ENCODE measurements around the gene ZFP92.

The ZFP92 gene

DNA sequence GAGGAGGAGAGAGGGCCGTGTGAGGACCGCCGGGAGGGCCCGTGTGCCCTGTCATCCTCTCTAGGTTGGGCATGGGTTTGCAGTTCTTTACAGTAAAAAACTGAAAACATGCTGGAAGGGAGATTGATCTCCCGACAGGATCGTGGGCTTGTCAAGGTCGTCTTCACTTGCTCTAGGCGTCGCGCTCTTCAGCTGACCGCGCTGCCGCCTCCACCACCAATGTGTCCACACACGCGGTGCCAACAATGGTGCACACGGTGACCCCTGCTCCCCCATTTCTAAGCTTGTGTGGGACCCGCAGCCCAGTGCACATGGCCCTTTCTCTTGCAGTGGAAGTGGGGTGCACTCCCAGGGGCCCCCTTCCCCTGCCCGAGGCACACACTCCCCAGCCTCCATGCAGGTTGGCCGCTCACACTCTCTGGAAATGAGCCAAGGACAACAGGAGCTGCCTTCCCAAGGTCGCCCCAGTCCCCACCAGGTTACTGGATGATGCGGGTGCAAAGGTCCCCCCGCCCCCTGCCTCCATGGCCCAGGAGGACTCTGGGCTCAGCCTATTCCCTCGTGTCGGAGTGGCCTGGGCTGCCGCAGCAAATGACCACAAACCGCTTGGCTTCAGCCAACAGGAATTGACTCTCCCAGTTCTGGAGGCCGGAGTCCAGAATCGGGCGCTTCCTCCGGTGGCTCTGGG is 1.7 kb upstream of the ZFP92 start:
- FAIRE-seq: no peak

DNA sequence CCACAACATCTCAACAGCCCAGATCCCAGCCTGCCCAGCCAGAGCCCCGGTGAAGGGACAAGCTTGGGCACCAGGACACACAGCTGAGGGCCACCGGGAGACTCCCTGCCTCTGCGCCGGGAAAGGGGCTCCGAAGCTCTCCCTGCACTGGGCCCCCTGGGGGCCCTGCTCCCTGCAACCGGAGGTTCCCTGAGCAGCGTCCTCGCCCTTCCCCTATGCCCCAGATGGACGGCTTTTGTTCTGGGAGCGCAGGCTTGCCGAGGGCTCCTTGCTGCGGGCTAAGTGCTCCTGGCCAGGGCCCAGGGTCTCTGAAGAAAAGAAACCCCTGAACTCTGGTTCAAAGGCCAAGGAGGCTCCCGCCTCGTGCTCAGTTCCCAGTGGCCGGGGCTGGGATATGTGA is 899 bp upstream of the ZFP92 start:
- FAIRE-seq: no peak

DNA sequence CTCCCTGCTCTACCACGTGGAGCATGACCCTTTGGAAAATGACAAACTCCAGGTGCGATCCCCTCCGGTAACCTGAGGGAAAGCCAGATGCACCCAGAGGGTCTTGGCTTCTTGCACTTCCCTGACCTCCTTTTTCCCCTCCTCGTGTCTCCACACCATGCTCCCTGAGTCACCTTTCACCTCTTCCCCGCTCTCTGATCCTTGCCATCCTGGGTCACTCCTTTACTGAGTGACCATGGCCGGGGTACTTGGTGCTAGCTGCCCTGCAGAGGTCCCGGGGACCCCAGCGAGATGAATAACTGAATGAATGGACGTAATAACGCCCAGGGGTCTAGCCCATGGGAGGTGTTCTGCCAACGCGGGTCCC is 401 bp upstream of the ZFP92 start:
- FAIRE-seq: no peak

DNA sequence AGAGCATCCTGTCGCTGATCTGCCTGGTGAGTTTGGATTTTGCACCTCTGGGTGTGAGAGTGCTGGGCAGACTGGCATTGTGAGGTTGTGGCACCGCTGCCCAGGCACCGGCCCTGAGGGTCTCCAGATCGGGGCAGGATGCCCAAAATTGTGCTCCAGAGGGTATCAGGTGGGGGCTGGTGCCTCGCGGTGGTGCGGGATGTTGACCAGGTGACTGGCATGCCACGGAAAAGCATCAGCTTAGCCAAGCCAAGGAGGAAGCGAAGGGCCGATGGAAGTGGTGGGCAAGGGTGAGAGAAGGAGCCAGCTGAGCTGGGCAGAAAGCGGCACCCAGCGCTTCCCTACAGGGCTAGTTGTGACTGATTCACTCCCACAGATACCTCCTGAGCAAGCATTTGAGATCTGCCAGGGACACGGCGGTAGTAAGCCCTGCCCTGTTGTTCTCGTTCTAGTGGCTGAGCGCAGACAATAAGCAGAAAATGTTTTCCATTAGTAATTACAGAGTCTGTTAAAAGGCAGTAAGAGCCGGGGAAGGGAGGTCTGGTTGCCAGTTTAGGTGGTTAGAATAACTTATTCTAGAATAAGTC is 809 bp downstream of the ZFP92 start:
- FAIRE-seq: no peak

DNA sequence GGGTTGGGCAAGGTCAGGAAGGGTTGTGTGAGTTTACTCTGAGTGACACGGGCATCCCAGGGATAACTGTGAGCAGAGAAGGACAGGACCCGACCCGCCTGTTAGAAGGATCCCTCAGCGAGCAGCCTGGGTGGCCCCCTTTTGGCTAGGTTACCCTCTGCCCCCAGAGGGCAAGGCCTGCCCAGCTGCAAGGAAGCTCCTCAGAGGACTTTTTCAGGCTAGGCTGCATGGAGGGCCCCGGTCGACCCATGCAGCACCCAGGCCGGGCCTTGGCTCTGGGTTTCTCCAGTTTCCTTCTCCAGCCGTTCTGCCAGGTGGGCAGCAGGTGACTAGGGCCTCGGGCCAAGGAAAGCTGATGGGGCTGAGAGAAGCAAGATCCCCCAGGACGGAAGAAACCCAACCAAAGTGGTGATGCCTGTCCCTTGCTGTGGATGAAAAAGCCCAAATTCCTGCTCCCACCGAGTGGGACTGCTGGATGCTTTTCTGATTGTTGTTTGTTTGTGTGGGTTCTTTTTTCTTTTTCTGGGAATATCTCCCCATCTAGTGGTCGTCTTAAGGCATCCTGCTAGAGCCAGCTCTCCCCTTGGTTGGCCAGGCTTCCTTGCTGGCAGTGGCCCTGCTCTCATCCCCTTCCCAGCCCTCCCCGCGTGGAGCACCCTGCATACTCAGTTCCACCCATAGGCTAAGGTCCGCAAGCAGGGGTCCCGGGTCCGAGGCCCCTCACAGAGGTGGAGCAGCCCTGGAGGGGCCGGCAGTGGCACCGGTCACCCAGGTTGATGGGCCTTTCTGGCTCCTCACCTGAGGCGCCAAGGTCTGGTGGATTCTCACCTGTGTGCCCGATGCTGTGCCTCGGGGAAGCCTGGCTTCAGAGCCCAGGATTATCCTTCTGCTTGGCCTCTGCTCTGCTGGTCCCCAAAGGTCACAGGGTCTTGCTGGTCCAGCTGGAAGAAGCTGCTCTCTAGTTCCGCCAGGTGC is 1.8 kb downstream of the ZFP92 start:
- no peak for FAIRE-seq

DNA sequence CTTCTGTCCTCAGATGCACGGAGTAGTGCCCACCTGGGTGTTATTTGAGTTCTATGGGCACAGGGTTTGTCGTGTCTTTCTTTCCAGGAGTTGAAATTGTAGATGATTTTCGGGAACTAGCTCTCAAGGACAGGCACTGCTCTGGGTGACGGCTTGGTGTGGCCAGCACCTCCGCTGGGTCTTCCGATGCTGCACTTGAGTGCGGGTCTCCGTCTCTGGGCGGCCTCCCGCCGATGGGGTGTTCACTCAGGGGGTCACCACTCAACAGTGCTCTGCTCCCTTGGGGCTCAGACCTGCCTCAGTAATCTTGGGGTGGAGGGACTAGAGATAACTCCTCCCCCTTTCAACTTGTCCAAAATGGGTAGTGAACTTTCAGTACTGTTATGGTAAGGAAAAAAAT is 2.5 kb downstream of the ZFP92 start:
- FAIRE-seq: no peak

DNA sequence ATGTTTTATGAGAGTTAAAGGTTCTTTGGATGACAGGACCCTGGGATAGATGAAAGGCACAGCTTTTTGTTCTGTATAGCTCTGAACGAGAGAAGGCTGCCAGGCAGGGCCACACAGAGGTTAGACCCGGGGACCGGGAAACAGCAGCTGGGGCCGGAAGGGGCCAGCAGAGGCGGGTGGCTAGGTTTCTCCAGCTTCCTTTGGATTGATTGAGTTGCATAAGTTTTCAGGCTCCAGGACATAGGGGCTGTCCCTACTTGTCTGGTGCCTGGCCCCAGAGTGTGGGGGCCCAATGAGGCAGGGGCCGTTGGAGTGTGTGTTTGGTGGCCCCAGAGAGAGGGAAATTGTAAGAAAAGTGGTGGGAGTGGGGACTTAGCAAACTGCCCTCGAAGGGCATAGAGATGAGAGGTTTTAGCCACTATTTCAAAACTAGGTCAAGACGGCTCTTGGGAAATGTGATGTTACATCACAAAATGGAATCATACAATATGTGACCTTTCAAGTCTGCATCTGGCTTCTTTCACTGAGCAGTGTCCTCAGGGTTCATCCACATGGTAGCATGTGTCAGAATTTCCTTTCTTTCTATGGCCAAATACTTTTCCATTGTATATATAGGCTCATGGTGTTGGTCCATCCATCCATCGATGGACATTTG is 3.7 kb downstream of the ZFP92 start:
- FAIRE-seq: no peak

DNA sequence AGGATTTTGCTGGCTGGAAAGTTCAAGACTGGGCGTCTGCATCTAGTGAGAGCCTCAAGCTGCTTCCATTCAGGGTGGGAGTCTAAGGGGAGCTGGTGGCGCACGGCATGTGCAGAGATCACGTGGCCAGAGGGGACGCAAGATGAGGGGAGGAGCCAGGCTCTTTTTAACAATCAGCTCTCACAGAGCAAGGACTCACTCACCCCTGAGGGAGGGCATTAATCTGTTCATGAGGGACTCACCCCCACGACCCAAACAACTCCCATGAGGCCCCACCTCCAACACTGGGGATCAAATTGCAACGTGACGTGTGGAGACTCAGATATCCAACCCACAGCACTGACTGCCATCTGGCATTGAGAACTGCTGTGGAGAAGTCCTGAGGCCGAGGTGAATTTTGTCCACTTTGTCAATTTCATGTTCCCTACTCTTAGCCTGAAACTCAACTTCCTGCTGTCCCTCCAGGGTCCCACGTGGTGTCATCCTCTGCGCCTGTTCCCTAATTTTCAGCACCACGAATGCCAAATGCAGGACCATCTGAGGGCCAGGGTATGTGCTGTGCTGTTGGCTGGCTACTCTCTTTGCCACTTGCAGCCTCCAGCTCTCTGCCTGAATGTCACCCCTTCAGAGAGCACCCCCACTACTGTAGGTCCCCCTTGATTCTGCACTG is 5.6 kb downstream of the ZFP92 start:
- FAIRE-seq: no peak

DNA sequence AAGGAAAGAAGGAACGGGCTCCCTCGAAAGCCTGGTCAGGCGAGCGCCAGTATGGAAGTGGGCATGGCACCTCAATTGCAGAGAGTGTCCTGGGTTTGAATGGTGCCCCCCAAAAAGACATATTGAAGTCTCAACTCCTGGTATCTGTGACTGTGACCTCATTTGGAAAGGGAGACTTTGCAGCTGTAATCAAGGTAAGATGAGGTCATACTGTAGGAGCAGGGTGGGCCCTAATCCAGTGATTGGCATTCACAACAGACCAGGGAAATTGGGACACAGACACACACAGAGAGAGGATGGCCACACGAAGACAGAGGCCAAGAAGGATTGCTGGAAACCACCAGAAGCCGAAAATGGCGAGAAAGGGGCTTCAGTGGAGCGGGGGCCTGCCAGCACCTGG is 6.4 kb downstream of the ZFP92 start:
- FAIRE-seq: no peak

DNA sequence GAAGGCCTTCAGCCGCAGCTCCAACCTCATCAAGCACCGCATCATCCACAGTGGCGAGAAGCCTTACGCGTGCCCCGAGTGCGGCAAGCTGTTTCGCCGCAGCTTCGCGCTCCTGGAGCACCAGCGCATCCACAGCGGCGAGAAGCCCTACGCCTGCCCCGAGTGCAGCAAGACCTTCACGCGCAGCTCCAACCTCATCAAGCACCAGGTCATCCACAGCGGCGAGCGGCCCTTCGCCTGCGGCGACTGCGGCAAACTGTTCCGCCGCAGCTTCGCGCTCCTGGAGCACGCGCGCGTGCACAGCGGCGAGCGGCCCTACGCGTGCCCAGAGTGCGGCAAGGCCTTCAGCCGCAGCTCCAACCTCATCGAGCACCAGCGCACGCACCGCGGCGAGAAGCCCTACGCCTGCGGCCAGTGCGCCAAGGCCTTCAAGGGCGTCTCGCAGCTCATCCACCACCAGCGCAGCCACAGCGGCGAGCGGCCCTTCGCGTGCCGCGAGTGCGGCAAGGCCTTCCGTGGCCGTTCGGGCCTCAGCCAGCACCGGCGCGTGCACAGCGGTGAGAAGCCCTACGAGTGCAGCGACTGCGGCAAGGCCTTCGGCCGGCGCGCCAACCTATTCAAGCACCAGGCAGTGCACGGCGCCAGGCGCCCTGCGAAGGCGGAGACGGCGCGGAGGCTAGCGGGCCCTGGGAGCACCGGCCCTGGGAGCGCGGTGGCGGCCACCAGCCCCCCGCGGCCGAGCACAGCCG is 9.8 kb downstream of the ZFP92 start:
- no peak for FAIRE-seq

DNA sequence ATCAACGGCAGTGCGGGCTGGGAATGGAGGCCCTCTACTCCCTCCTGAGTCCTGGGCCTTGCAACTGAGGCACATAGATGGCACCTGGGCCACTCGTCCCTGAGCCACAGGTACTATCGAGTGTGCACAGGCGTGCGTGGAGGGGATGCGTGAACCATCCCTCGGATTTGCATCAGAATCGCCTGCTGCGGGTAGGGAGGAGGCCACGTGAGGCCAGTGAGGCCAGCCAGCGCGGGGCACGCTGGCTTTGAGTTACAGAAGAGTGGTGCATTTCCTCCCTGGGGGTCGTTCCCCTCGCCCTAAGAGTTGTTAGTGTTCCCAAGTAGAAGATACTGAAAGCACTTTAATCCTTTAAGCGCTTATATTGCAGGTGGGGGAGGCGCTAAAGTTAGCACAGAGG is 10.6 kb downstream of the ZFP92 start:
- no peak for FAIRE-seq

DNA sequence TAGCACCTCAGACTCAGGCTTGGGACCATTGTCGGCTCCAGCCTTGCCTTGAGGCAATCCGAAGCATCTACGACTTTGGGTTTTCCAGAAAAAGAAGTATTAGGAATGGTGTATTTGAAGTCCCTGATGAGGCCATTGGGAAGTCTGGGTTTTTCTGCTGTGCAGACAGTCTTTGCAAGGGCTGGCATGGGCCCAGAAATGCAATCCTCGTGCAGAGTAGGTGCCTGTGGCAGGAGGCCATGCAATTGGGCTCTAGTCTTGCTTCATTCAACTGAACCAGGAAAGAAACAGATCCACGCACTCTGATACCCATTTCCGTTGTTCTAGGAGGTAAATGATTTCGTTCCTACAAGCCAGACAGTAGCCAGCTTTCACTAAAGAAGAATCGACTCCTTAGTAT is 12.4 kb downstream of the ZFP92 start:
- FAIRE-seq: no peak

DNA sequence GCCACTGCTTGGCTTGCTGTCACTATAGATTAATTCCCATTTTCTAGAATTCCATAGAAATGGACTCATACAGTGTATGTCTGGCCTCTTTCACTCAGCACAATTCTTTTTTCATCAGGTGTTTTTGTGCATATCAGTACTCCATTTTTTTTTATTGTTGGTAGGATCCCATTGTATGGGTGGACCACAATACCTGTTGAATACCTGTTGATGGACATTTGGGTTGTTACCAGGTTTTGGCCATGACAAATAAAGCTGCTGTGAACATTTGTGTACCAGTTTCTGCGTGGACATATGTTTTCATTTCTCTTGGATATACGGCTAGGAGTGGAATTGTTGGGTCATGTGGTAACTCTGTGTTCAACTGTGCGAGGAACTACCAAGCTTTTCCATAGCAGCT is 14.9 kb downstream of the ZFP92 start:
- no peak for FAIRE-seq

DNA sequence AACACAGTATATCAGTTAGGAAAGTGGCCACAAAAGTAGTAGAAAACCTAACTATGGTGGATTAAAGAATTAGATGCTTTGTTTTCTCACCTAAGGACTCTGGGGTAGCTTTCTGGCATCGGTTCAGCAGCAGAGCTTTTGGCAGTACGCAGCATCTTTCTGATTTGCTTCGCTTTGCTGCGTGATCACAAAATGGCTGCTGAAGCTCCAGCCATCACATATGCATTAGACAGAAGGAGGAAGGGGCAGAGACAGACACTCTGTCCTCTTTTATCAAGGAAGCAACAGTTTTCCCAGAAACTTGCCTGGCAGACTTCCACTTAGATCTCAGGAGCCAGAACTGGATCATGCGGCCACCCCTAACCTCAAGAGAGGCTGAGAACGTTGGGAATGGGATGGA is 19.5 kb downstream of the ZFP92 start:
- no peak for FAIRE-seq

DNA sequence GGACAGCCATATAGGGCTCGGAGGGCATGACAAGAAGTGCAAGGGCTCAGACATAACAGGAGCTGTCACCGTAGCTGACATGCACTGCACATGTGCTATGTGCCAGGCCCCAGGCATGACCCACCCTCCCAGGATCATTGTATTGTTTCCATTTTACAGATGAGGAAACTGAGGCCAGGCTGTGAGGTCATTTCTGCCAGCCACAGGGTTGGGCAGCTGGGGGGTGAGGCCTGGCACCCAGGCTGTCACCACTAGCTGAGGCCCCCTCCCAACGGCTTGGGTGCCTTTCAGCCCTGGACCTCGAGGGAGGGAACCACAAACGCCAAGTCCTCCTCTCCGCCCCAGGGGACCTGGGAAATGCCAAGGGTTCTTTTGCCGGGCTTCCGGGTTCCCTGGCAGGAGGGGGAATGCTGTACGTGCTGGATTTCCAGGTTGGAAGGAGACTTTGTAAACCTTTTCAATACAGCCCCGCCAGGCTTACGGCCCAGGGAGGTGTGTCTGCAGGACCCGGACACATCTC is 21.9 kb downstream of the ZFP92 start:
- no peak for FAIRE-seq

DNA sequence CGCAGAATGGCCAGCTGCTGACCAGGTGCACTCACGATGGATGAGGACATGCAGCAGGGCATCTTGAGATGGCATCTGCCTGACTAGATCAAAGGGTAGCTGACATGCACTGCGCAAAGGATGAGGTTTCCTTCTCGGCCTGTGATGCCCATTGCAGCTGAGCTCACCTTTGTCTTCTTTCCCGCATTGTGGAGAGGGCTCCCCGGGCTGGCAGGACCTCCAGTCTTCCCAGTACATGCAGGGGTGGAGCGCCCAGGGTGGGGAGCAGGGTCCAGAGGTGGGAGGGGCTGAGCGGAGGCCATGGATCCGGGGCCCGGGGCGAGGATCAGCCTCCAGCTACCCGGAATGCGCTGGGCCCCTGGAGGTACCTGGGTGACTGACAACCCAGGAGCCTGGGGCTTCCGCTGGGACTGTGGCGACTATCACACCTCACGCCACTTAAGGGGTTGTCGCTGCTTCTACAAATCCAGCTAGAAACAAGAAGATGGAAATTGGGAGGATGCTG is 22.6 kb downstream of the ZFP92 start:
- FAIRE-seq: no peak

DNA sequence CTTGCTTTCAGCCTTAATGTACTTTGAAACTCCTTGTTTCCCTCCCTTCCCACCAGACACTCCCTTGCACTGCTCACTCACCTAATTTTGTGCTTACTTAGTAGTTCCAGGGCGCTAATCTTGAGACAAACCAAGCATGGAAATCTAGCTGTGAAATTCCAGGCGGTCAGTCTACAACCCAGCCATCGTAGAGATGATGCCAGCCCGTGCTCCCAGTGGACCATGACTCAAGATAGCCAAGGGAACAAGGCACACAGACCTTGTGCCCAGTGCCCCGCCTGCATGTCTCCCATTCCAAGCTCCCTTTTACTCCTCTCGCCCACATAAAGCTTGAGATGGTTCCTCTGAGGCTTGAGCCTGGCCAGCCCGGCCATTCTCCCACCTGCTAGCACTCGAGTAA is 23.5 kb downstream of the ZFP92 start:
- FAIRE-seq: no peak

DNA sequence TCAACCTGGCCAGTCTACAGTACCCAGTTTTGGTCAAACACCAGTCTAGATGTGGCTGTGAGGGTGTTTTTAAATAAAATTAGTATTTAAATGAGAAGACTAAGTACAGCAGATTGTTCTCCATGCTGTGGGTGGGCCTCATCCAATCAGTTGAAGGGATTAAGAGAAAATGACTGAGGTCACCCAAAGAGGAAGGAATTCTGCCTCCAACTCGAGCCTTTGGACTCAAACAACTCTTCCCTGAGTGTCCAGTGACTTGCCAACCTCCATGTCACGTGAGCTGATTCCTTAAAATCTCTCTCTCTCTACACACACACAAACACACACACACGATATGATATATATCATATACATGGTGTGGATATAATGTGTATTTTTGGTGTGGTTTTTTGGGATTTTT is 24.6 kb downstream of the ZFP92 start:
- no peak for FAIRE-seq

DNA sequence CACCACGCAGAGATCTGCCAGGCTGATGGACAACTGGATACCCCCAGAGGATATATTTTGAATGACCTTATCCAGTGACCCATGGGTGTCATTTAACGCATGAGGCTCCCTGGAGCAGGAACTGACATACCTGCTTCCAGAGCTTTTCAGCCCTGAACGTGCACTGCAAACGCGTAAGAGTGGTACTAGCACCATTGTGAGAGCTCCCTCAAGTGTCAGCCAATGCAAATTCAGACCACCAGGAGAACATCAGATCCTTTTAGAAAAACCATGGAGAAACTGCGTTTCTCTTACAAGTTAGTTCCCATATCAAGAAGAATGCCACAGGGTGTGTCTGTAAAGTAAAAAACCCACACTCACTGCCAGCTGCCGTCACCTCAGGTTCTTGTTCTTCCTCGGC is 27.3 kb downstream of the ZFP92 start:
- no peak for FAIRE-seq

DNA sequence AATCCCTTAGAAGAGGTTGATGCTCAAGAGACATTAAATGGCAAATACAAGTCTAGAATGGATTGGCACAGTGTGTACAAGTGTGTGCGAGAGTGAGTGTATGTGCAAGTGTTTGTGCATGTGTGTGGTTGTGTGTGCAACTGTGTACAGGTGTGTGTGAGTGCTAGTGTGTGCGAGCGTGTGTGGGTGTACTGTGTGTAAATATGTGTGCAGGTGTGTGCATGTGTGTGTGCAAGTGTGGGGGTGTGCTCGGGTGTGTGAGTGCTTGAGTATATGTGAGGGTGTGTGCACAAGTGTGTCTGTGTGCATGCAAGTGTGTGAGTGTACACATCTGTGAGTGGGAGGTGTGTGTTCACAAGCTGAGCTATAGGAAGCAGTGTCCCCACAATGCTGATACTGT is 28.7 kb downstream of the ZFP92 start:
- FAIRE-seq: no peak

DNA sequence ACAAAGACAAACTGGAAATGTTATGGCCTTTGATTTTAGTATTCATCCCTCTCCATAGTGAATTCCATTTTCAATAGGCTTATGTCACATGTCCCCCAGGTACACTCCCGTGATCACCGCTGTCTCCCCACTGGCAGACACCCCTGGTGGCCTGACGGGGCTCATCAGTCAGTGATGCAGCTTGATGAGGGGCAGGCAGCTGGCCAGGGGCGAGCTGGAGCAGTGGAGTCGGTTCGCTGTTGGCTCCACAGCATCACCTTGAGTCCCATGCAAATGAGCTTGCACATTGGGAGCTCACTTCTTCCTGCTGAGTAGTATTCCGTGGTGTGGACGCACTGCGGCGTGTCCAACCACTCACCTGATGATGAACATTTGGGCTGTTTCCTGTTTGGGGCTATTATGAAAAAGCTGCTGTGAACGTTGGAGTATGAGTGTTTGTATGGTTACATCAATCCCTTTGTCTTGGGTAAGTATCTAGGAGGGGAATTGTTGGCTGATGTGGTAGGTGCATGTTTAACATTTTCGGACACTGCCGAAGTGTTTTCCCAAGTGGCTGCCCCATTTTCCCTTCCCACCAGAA is 29.4 kb downstream of the ZFP92 start:
- no peak for FAIRE-seq

Data from A204.1 (cell line).